IMR-90 (cell line): ENCODE data around the gene OR6F1. TPM values are rescaled to one million over a fixed set of nuclear protein-coding genes. Genes with fewer than 3 reads are reported as not detected.

Source experiments
- ATAC-seq: fragments of 200-7000 bp; cut with Tn5 transposase; 2 replicates; pipeline ENCODE4 v1.9.1; 2020; ENCODE audit warnings: low read depth, mild to moderate bottlenecking, moderate library complexity
- BruUV-seq: library from RNA; stranded (reverse); fragments of 400-500 nt; replicated peaks from 2 replicates; lab custom pipeline; 2021; lab: Mats Ljungman, UMichigan
- CTCF ChIA-PET: fragments of 300-600 bp; formaldehyde crosslinking; extraction: SDS; loops from one replicate; lab custom pipeline; 2021; ENCODE audit warnings: antibody characterized with exemption; lab: Yijun Ruan, JAX
- POLR2A ChIA-PET: fragments of 300-600 bp; sonication (Branson Sonifier 250); formaldehyde crosslinking; loops from one replicate; lab custom pipeline; 2022; ENCODE audit warnings: antibody characterized with exemption; ENCODE audit not compliant: unreplicated experiment; lab: Charles Lee
- DNase-seq: peaks from one replicate; pipeline ENCODE4 v3.0.0; 2013
- H2AFZ ChIP-seq: replicated peaks from 2 replicates; pipeline ENCODE3; 2013; ENCODE audit warnings: low read length, mild to moderate bottlenecking; ENCODE audit not compliant: poor library complexity
- H2AK5ac ChIP-seq: 2 replicates; pipeline ENCODE4 v1.6.1; 2013; ENCODE audit warnings: low read depth, low read length, inconsistent platforms
- H2AK9ac ChIP-seq: replicated peaks from 2 replicates; pipeline ENCODE3; 2013; ENCODE audit warnings: mild to moderate bottlenecking, low read depth, low read length, moderate library complexity; ENCODE audit not compliant: poor library complexity
- H2BK120ac ChIP-seq: 2 replicates; pipeline ENCODE4 v1.6.1; 2013; ENCODE audit warnings: low read depth, low read length, inconsistent platforms
- H2BK15ac ChIP-seq: 3 replicates; pipeline ENCODE4 v1.6.1; 2013; ENCODE audit warnings: low read depth, low read length, inconsistent platforms
- H2BK20ac ChIP-seq: 2 replicates; pipeline ENCODE4 v1.6.1; 2013; ENCODE audit warnings: low read depth, mild to moderate bottlenecking, inconsistent platforms, low read length, moderate library complexity
- H2BK5ac ChIP-seq: 2 replicates; pipeline ENCODE4 v1.6.1; 2013; ENCODE audit warnings: mild to moderate bottlenecking, low read depth, low read length, inconsistent platforms; ENCODE audit not compliant: poor library complexity, severe bottlenecking
- H3K14ac ChIP-seq: replicated peaks from 2 replicates; pipeline ENCODE4 v1.6.1; 2013; ENCODE audit warnings: low read depth, low read length, inconsistent platforms
- H3K18ac ChIP-seq: 2 replicates; pipeline ENCODE4 v1.6.1; 2013; ENCODE audit warnings: low read depth, low read length, control low read depth
- H3K23ac ChIP-seq: 2 replicates; pipeline ENCODE4 v1.6.1; 2013; ENCODE audit warnings: low read depth, low read length, inconsistent platforms
- H3K27ac ChIP-seq: 2 replicates; pipeline ENCODE4 v1.5.1; 2013; ENCODE audit warnings: mild to moderate bottlenecking, control low read depth, low read length; ENCODE audit not compliant: insufficient read depth
- H3K27me3 ChIP-seq: 2 replicates; pipeline ENCODE4 v1.6.1; 2013; ENCODE audit warnings: low read length; ENCODE audit not compliant: control insufficient read depth, insufficient read depth
- H3K36me3 ChIP-seq: 2 replicates; pipeline ENCODE4 v1.6.1; 2013; ENCODE audit warnings: low read length, mixed read lengths; ENCODE audit not compliant: control insufficient read depth, insufficient read depth
- H3K4ac ChIP-seq: 2 replicates; pipeline ENCODE4 v1.6.1; 2013; ENCODE audit warnings: low read depth, low read length, inconsistent platforms
- H3K4me1 ChIP-seq: 2 replicates; pipeline ENCODE4 v1.6.1; 2013; ENCODE audit warnings: low read length, mixed read lengths; ENCODE audit not compliant: control insufficient read depth, insufficient read depth
- H3K4me2 ChIP-seq: 2 replicates; pipeline ENCODE4 v1.6.1; 2013; ENCODE audit warnings: low read depth, mild to moderate bottlenecking, control low read depth, low read length, moderate library complexity
- H3K4me3 ChIP-seq: 2 replicates; pipeline ENCODE4 v1.5.1; 2013; ENCODE audit warnings: low read depth, mild to moderate bottlenecking, control low read depth, low read length, moderate library complexity; ENCODE audit not compliant: insufficient read depth
- H3K56ac ChIP-seq: 2 replicates; pipeline ENCODE4 v1.6.1; 2013; ENCODE audit warnings: low read length, inconsistent platforms; ENCODE audit not compliant: insufficient read depth; ENCODE audit errors: extremely low read depth
- H3K79me1 ChIP-seq, 2 experiments: 2 replicates each; pipeline ENCODE4 v1.6.1; 2013; ENCODE audit warnings: low read length in 2 of 2, inconsistent platforms in 1 of 2, low read depth in 1 of 2
- H3K9ac ChIP-seq: 2 replicates; pipeline ENCODE4 v1.6.1; 2013; ENCODE audit warnings: low read depth, low read length, control low read depth
- H3K9me1 ChIP-seq: 2 replicates; pipeline ENCODE4 v1.6.1; 2013; ENCODE audit warnings: low read length, inconsistent platforms; ENCODE audit not compliant: insufficient read depth
- H3K9me3 ChIP-seq: 2 replicates; pipeline ENCODE4 v1.6.1; 2013; ENCODE audit warnings: low read length; ENCODE audit not compliant: control insufficient read depth, insufficient read depth
- H4K20me1 ChIP-seq: 2 replicates; pipeline ENCODE4 v1.6.1; 2013; ENCODE audit warnings: low read length, inconsistent platforms; ENCODE audit not compliant: insufficient read depth
- H4K5ac ChIP-seq: 2 replicates; pipeline ENCODE4 v1.6.1; 2013; ENCODE audit warnings: mild to moderate bottlenecking, low read depth, low read length, control low read depth
- H4K8ac ChIP-seq, 2 experiments: 2 replicates each; pipeline ENCODE4 v1.6.1; 2013; ENCODE audit warnings: low read depth in 2 of 2, low read length in 2 of 2, control low read depth in 1 of 2, inconsistent platforms in 1 of 2
- H4K91ac ChIP-seq: 2 replicates; pipeline ENCODE4 v1.6.1; 2013; ENCODE audit warnings: low read depth, low read length, inconsistent platforms; ENCODE audit not compliant: insufficient read depth
- BHLHE40 ChIP-seq: fragments of 150-350 bp; IDR thresholded peaks from 2 replicates; pipeline ENCODE4 v1.6.1; 2016; ENCODE audit warnings: mild to moderate bottlenecking, low read depth, low read length
- CEBPB ChIP-seq: IDR thresholded peaks from 2 replicates; pipeline ENCODE4 v1.6.1; 2012; ENCODE audit warnings: low read depth, low read length, improper control_type of control experiment
- CHD1 ChIP-seq: IDR thresholded peaks from 2 replicates; pipeline ENCODE4 v1.6.1; 2012; ENCODE audit warnings: low read depth, low read length, improper control_type of control experiment
- CTCF ChIP-seq: conservative IDR thresholded peaks from 2 replicates; pipeline ENCODE4 v1.5.1; 2012; ENCODE audit warnings: mild to moderate bottlenecking, low read depth, low read length, improper control_type of control experiment
- ELK1 ChIP-seq: fragments of 150-350 bp; IDR thresholded peaks from 2 replicates; pipeline ENCODE4 v1.6.1; 2016; ENCODE audit warnings: low read depth, mild to moderate bottlenecking, low read length, moderate library complexity, borderline replicate concordance
- FOS ChIP-seq: fragments of 150-350 bp; IDR thresholded peaks from 2 replicates; pipeline ENCODE4 v1.6.1; 2016; ENCODE audit warnings: low read depth, low read length
- MAFK ChIP-seq: IDR thresholded peaks from 2 replicates; pipeline ENCODE4 v1.6.1; 2012; ENCODE audit warnings: low read depth, low read length, improper control_type of control experiment
- MAZ ChIP-seq: IDR thresholded peaks from 2 replicates; pipeline ENCODE4 v1.6.1; 2012; ENCODE audit warnings: low read depth, mild to moderate bottlenecking, low read length, improper control_type of control experiment, moderate library complexity, borderline replicate concordance
- MXI1 ChIP-seq: IDR thresholded peaks from 2 replicates; pipeline ENCODE4 v1.6.1; 2012; ENCODE audit warnings: low read depth, mild to moderate bottlenecking, low read length, moderate library complexity, borderline replicate concordance
- NFE2L2 ChIP-seq: fragments of 150-350 bp; IDR thresholded peaks from 2 replicates; pipeline ENCODE4 v1.6.1; 2016; ENCODE audit warnings: low read depth, mild to moderate bottlenecking, low read length
- POLR2A ChIP-seq: IDR thresholded peaks from 2 replicates; pipeline ENCODE4 v1.6.1; 2012; ENCODE audit warnings: mild to moderate bottlenecking, low read depth, low read length
- RAD21 ChIP-seq: IDR thresholded peaks from 2 replicates; pipeline ENCODE4 v1.6.1; 2012; ENCODE audit warnings: low read length, improper control_type of control experiment
- RCOR1 ChIP-seq: IDR thresholded peaks from 2 replicates; pipeline ENCODE4 v1.6.1; 2012; ENCODE audit warnings: mild to moderate bottlenecking, low read length, improper control_type of control experiment; ENCODE audit not compliant: insufficient replicate concordance
- RFX5 ChIP-seq: IDR thresholded peaks from 2 replicates; pipeline ENCODE4 v1.8.0; 2012; ENCODE audit warnings: low read depth, mild to moderate bottlenecking, low read length, moderate library complexity
- SMC3 ChIP-seq: fragments of 150-350 bp; IDR thresholded peaks from 2 replicates; pipeline ENCODE4 v1.6.1; 2016; ENCODE audit warnings: low read depth, mild to moderate bottlenecking, antibody characterized with exemption, low read length, moderate library complexity
- USF2 ChIP-seq: fragments of 150-350 bp; IDR thresholded peaks from 2 replicates; pipeline ENCODE4 v1.6.1; 2017; ENCODE audit warnings: mild to moderate bottlenecking, antibody characterized with exemption, low read length, low read depth
- WGBS, 2 experiments: methylation state at CpG; one replicate each; pipeline versions ENCODE4 v1.1.5 to v1.1.7; 2013; ENCODE audit warnings: missing lambda C conversion rate in 2 of 2; ENCODE audit not compliant: insufficient read length in 1 of 2; ENCODE audit errors: extremely low coverage in 2 of 2; 5-methylcytosine and 5-hydroxymethylcytosine counted together
- dilution Hi-C: fragments of 300-500 bp; cut with HindIII; formaldehyde crosslinking; loops from one replicate; pipeline ENCODE4 v1.14.3; 2018; ENCODE audit warnings: low sequenced_read_pairs; ENCODE audit not compliant: unreplicated experiment
- in situ Hi-C: fragments of 300-500 bp; cut with MboI; formaldehyde crosslinking; loops from 3 replicates; pipeline ENCODE4 v1.14.3; 2019; ENCODE audit warnings: low sequenced_read_pairs, inconsistent platforms, mixed read lengths
- intact Hi-C: fragments of 100-400 bp; cut with micrococcal nuclease; formaldehyde crosslinking; loops from 2 replicates; pipeline ENCODE4 v1.10.0; 2022
- polyA plus RNA-seq, 3 experiments: library from polyadenylated mRNA; depleted of rRNA; stranded (reverse); fragments of >200 nt; gene quantifications; 2 replicates each; pipeline ENCODE4 v1.2.3, GENCODE V29; 2012; ENCODE audit warnings: low replicate concordance in 1 of 3
- total RNA-seq: library from RNA; depleted of rRNA; stranded (reverse); fragments of >200 nt; gene quantifications from 2 replicates; pipeline ENCODE4 v1.2.3, GENCODE V29; 2012

The OR6F1 gene
- total and polyA plus RNA-seq, 2 of the 4 experiments (the other 2 are of a cell fraction) = not detected

GRCh38 chr1:247713753-247714152 is 2.7 kb downstream of the OR6F1 start:
- Histone ChIP-seq H2BK5ac (no peak overlapping the region), H3K27me3 (no peaks in the 10 kb centered on the region), H3K14ac (no peak overlapping the region), H4K91ac (no peak overlapping the region), H2BK15ac (no peak overlapping the region), H3K23ac (no peak overlapping the region), H3K9me1 (no peaks in the 10 kb centered on the region), H2BK20ac (no peak overlapping the region), H3K18ac (no peak overlapping the region), H2AK5ac (no peak overlapping the region), H4K8ac (no peak overlapping the region), H3K4me1 (no peaks in the 10 kb centered on the region), H3K79me1 (no peaks in the 10 kb centered on the region), H3K4me3 (no peak overlapping the region), H3K56ac (no peak overlapping the region), H3K4ac (no peak overlapping the region), H4K5ac (no peak overlapping the region), H3K4me2 (no peak overlapping the region), H3K9ac (no peak overlapping the region), H3K27ac (no peak overlapping the region), H3K9me3 (peaks cover 8% of the 10 kb centered on the region), H3K36me3 (no peaks in the 10 kb centered on the region), H2AFZ (no peak overlapping the region), H2AK9ac (no peak overlapping the region), H4K20me1 (no peaks in the 10 kb centered on the region), H2BK120ac (no peak overlapping the region)
- dilution Hi-C loops = no loop called here
- no peak for TF ChIP-seq RFX5
- no peak for TF ChIP-seq POLR2A
- no peak for TF ChIP-seq RCOR1
- TF ChIP-seq USF2 = no peak
- no peak for TF ChIP-seq NFE2L2
- no peak for TF ChIP-seq CEBPB
- TF ChIP-seq MAZ = no peak
- no peak for TF ChIP-seq FOS
- TF ChIP-seq ELK1 = no peak
- TF ChIP-seq CTCF = no peak
- no peak for TF ChIP-seq BHLHE40
- no peak for TF ChIP-seq RAD21
- TF ChIP-seq SMC3 = no peak
- TF ChIP-seq CHD1 = no peak
- TF ChIP-seq MAFK = no peak
- TF ChIP-seq MXI1 = no peak
- ChIA-PET POLR2A (no interaction called here), CTCF (no interaction called here)
- DNase-seq (no peak), ATAC-seq (no peak)
- WGBS, 2 experiments = 60% methylated on average over 1 of the region's 7 CpGs; no CpG with 5 or more reads in 1 of the 2 experiments
- in situ Hi-C loops = no loop called here
- intact Hi-C loops = no loop called here
- BruUV-seq = no TSS peak
